ENCODE results near the gene NTNG1. TPM values are rescaled to one million over a fixed set of nuclear protein-coding genes. Genes with fewer than 3 reads are reported as not detected.
"Not testable (repeated sequence)": the region's sequence is repeated elsewhere in the genome, so short reads cannot be mapped to it uniquely, and the experiment has no call there.

The NTNG1 gene
- total RNA-seq, 1 donor from 2014 or later: 8.1 TPM

DNA sequence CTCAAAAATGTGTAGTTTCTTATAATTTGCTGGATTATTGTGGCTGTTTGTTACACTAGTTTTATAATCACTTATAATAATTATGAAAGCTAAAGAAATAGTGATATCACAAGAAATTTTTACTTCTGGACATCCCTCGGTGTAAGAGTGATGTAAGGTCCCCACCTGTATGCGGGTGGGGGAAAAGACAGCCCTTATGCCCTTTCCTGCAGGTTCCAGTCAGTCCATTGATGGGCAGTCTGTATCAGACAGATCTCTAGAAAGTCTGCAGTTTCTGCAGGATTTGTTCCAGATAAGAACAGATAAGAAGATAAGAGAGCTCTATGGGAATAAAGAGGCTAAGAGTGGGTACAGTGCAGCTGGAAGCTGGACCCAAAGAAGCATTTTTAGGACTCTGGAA lies 89.3 kb downstream of the NTNG1 start:
- Mint-ChIP-seq H3K27ac (ENCODE audit: unreplicated experiment) (no peak overlapping the region), H3K4me1 (ENCODE audit: low read depth, unreplicated experiment) (no peaks in the 10 kb centered on the region), H3K36me3 (ENCODE audit: low read depth, unreplicated experiment) (peaks cover 2% of the 10 kb centered on the region), H3K27me3 (ENCODE audit: low read depth, unreplicated experiment) (no peaks in the 10 kb centered on the region), H3K9me3 (ENCODE audit: unreplicated experiment) (peaks cover 5% of the 10 kb centered on the region), H3K4me3 (ENCODE audit: unreplicated experiment) (no peak overlapping the region)
- Histone ChIP-seq H3K79me2 (ENCODE audit: insufficient read depth, low read length) (no peaks in the 10 kb centered on the region), H3K4me3 (ENCODE audit: insufficient read depth, low read depth, low read length) (no peak overlapping the region), H3K9me3 (ENCODE audit: insufficient read depth, low read depth, low read length) (peaks cover 4% of the 10 kb centered on the region), H3K9ac (ENCODE audit: low read length) (no peak overlapping the region), H3K27me3 (ENCODE audit: insufficient read depth, low read length) (no peaks in the 10 kb centered on the region), H3K27ac (ENCODE audit: low read depth, low read length) (no peak overlapping the region), H3K4me1 (ENCODE audit: insufficient read depth, low read length) (no peaks in the 10 kb centered on the region), H3K4me2 (ENCODE audit: low read length) (no peak overlapping the region), H2AFZ (ENCODE audit: low read depth, low read length) (no peak overlapping the region), H3K36me3 (ENCODE audit: insufficient read depth, low read length) (no peaks in the 10 kb centered on the region), H4K20me1 (ENCODE audit: insufficient read depth, low read length) (no peaks in the 10 kb centered on the region)
- DNase-seq (ENCODE audit: low read depth) (no peak), FAIRE-seq (no peak)
- TF ChIP-seq, protein P1, sequence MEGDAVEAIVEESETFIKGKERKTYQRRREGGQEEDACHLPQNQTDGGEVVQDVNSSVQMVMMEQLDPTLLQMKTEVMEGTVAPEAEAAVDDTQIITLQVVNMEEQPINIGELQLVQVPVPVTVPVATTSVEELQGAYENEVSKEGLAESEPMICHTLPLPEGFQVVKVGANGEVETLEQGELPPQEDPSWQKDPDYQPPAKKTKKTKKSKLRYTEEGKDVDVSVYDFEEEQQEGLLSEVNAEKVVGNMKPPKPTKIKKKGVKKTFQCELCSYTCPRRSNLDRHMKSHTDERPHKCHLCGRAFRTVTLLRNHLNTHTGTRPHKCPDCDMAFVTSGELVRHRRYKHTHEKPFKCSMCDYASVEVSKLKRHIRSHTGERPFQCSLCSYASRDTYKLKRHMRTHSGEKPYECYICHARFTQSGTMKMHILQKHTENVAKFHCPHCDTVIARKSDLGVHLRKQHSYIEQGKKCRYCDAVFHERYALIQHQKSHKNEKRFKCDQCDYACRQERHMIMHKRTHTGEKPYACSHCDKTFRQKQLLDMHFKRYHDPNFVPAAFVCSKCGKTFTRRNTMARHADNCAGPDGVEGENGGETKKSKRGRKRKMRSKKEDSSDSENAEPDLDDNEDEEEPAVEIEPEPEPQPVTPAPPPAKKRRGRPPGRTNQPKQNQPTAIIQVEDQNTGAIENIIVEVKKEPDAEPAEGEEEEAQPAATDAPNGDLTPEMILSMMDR (IDR thresholded peaks at IDR 0.05; ENCODE audit: insufficient read depth, low read depth, low read length): no peak
- TF ChIP-seq EZH2 (IDR thresholded peaks at IDR 0.05; ENCODE audit: insufficient read depth, low read length): no peak

DNA sequence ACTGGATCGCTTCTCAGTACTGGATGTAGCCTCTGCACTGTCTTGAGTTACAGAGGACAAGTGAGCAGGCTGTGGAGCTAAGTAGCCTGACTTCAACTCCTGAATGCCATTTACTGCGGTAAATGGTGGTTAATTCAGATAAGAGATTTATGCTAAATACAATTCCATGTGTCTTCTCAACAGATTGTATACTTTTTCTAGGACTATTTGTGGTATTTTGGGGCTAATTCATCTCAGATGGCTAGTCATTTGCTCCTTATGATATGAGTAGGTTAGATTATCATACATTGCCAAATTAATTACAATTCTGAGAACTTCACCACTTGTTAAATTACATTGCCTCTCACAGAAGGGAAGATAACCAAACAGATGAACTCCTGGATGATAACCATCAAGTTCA lies 90.5 kb downstream of the NTNG1 start:
- Histone ChIP-seq H3K4me2 (ENCODE audit: low read length) (no peak overlapping the region), H4K20me1 (ENCODE audit: insufficient read depth, low read length) (no peaks in the 10 kb centered on the region), H3K27ac (ENCODE audit: low read depth, low read length) (no peak overlapping the region), H3K4me1 (ENCODE audit: insufficient read depth, low read length) (no peaks in the 10 kb centered on the region), H3K9ac (ENCODE audit: low read length) (no peak overlapping the region), H3K9me3 (ENCODE audit: insufficient read depth, low read depth, low read length) (peaks cover 4% of the 10 kb centered on the region), H2AFZ (ENCODE audit: low read depth, low read length) (no peak overlapping the region), H3K4me3 (ENCODE audit: insufficient read depth, low read depth, low read length) (no peak overlapping the region), H3K36me3 (ENCODE audit: insufficient read depth, low read length) (no peaks in the 10 kb centered on the region), H3K27me3 (ENCODE audit: insufficient read depth, low read length) (no peaks in the 10 kb centered on the region), H3K79me2 (ENCODE audit: insufficient read depth, low read length) (no peaks in the 10 kb centered on the region)
- H3K4me1 Mint-ChIP-seq (ENCODE audit: low read depth, unreplicated experiment): no peaks in the 10 kb centered on the region
- no peak for TF ChIP-seq EZH2 (IDR thresholded peaks at IDR 0.05; ENCODE audit: insufficient read depth, low read length)
- TF ChIP-seq, protein P1 (IDR thresholded peaks at IDR 0.05; ENCODE audit: insufficient read depth, low read depth, low read length): no peak
- H3K36me3 Mint-ChIP-seq (ENCODE audit: low read depth, unreplicated experiment): peaks cover 2% of the 10 kb centered on the region
- H3K9me3 Mint-ChIP-seq (ENCODE audit: unreplicated experiment): peaks cover 9% of the 10 kb centered on the region
- H3K27me3 Mint-ChIP-seq (ENCODE audit: low read depth, unreplicated experiment): no peaks in the 10 kb centered on the region
- FAIRE-seq (no peak), DNase-seq (ENCODE audit: low read depth) (no peak)
- H3K27ac Mint-ChIP-seq (ENCODE audit: unreplicated experiment): no peak overlapping the region
- H3K4me3 Mint-ChIP-seq (ENCODE audit: unreplicated experiment): no peak overlapping the region

DNA sequence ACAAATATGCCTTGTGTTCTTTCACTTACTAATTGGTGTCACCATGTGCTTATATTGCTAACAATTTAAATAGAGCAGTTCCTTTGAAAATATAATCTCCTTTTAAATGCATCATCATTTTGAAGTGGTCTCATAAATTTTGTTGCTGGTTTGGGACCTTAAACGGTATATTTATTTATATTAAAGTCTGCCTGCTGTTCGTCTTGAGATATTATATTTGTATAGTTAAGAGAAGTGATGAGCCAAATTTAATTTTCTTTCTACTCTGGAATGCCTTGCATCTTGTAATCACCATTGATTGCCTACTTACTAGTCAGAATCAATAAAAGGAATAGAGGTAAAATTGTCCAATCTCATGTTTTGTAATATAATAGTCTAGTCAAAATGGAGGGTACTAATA lies 91.6 kb downstream of the NTNG1 start:
- Mint-ChIP-seq H3K27ac (ENCODE audit: unreplicated experiment) (no peak overlapping the region), H3K27me3 (ENCODE audit: low read depth, unreplicated experiment) (no peaks in the 10 kb centered on the region), H3K4me1 (ENCODE audit: low read depth, unreplicated experiment) (no peaks in the 10 kb centered on the region), H3K4me3 (ENCODE audit: unreplicated experiment) (no peak overlapping the region), H3K36me3 (ENCODE audit: low read depth, unreplicated experiment) (peaks cover 8% of the 10 kb centered on the region), H3K9me3 (ENCODE audit: unreplicated experiment) (peaks cover 18% of the 10 kb centered on the region)
- H3K27me3 ChIP-seq (ENCODE audit: insufficient read depth, low read length): no peaks in the 10 kb centered on the region
- H3K9ac ChIP-seq (ENCODE audit: low read length): no peak overlapping the region
- H3K4me2 ChIP-seq (ENCODE audit: low read length): no peak overlapping the region
- H2AFZ ChIP-seq (ENCODE audit: low read depth, low read length): no peak overlapping the region
- H3K36me3 ChIP-seq (ENCODE audit: insufficient read depth, low read length): no peaks in the 10 kb centered on the region
- FAIRE-seq (no peak), DNase-seq (ENCODE audit: low read depth) (no peak)
- TF ChIP-seq, protein P1 (IDR thresholded peaks at IDR 0.05; ENCODE audit: insufficient read depth, low read depth, low read length): no peak
- TF ChIP-seq EZH2 (IDR thresholded peaks at IDR 0.05; ENCODE audit: insufficient read depth, low read length): no peak
- no peaks in the 10 kb centered on the region for H3K4me1 ChIP-seq (ENCODE audit: insufficient read depth, low read length)
- H3K9me3 ChIP-seq (ENCODE audit: insufficient read depth, low read depth, low read length): no peaks in the 10 kb centered on the region
- no peak overlapping the region for H3K27ac ChIP-seq (ENCODE audit: low read depth, low read length)
- H3K79me2 ChIP-seq (ENCODE audit: insufficient read depth, low read length): no peaks in the 10 kb centered on the region
- H3K4me3 ChIP-seq (ENCODE audit: insufficient read depth, low read depth, low read length): no peak overlapping the region
- no peaks in the 10 kb centered on the region for H4K20me1 ChIP-seq (ENCODE audit: insufficient read depth, low read length)

DNA sequence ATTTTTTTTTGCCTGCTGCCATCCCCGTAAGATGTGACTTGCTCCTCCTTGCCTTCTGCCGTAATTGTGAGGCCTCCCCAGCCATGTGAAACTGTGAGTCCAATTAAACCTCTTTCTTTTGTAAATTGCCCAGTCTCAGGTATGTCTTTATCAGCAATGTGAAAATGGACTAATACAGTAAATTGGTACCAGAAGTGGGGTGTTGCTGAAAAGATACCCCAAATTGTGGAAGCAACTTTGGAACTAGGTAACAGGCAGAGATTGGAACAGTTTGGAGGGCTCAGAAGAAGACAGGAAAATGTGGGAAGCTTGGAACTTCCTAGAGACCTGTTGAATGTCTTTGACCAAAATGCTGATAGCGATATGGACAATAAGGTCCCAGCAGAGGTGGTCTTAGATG lies 95.9 kb downstream of the NTNG1 start:
- not testable (repeated sequence) for H3K27me3 ChIP-seq (ENCODE audit: insufficient read depth, low read length); H3K9me3 ChIP-seq (ENCODE audit: insufficient read depth, low read depth, low read length); H3K4me1 ChIP-seq (ENCODE audit: insufficient read depth, low read length); H3K36me3 Mint-ChIP-seq (ENCODE audit: low read depth, unreplicated experiment); H3K36me3 ChIP-seq (ENCODE audit: insufficient read depth, low read length); DNase-seq (ENCODE audit: low read depth); H3K27ac Mint-ChIP-seq (ENCODE audit: unreplicated experiment); H3K4me2 ChIP-seq (ENCODE audit: low read length); H3K9ac ChIP-seq (ENCODE audit: low read length); H3K4me3 Mint-ChIP-seq (ENCODE audit: unreplicated experiment); H3K79me2 ChIP-seq (ENCODE audit: insufficient read depth, low read length); FAIRE-seq; H3K4me3 ChIP-seq (ENCODE audit: insufficient read depth, low read depth, low read length); H3K27me3 Mint-ChIP-seq (ENCODE audit: low read depth, unreplicated experiment); H4K20me1 ChIP-seq (ENCODE audit: insufficient read depth, low read length); H2AFZ ChIP-seq (ENCODE audit: low read depth, low read length); H3K27ac ChIP-seq (ENCODE audit: low read depth, low read length); H3K4me1 Mint-ChIP-seq (ENCODE audit: low read depth, unreplicated experiment)
- H3K9me3 Mint-ChIP-seq (ENCODE audit: unreplicated experiment): peaks cover 17% of the 10 kb centered on the region
